ENCODE results near the gene FPR2. TPM values are rescaled to one million over a fixed set of nuclear protein-coding genes. Genes with fewer than 3 reads are reported as not detected.

FPR2 gene
- total RNA-seq, result 1 to 10 TPM in 3 of 4 donors, under 1 TPM in 1; 0.82 to 3.9 (median 1.3) TPM

- no peak for TF ChIP-seq CTCF (IDR thresholded peaks at IDR 0.05; ENCODE audit: low read depth)
These were observed at the start of gene FPR2 for GRCh38 chr19:51760697-51761356. Gene FPR2 (plus strand): TSS chr19:51761180. CDS start chr19:51768659, 7,479 bp downstream.

GRCh38 chr19:51711702-51712101 is 49.3 kb upstream of the FPR2 start:
- TF ChIP-seq CTCF (IDR thresholded peaks at IDR 0.05; ENCODE audit: low read depth), result no peak

GRCh38 chr19:51712461-51713081 is 48.4 kb upstream of the FPR2 start:
- TF ChIP-seq CTCF (IDR thresholded peaks at IDR 0.05; ENCODE audit: low read depth), result no peak

GRCh38 chr19:51713319-51714285 is 47.4 kb upstream of the FPR2 start:
- no peak for TF ChIP-seq CTCF (IDR thresholded peaks at IDR 0.05; ENCODE audit: low read depth)

- no peak for TF ChIP-seq CTCF (IDR thresholded peaks at IDR 0.05; ENCODE audit: low read depth)
These were observed 46.1 kb upstream of the FPR2 start for GRCh38 chr19:51714848-51715247.

GRCh38 chr19:51715850-51716249 is 45.1 kb upstream of the FPR2 start:
- no peak for TF ChIP-seq CTCF (IDR thresholded peaks at IDR 0.05; ENCODE audit: low read depth)

- no peak for TF ChIP-seq CTCF (IDR thresholded peaks at IDR 0.05; ENCODE audit: low read depth)
These were observed 44.1 kb upstream of the FPR2 start for GRCh38 chr19:51716925-51717324.
